Activated B cell treated with CpG ODN at 0.5 μM for 24 hours (primary cell): ENCODE data around the gene UNC119. TPM values are rescaled to one million over a fixed set of nuclear protein-coding genes. Genes with fewer than 3 reads are reported as not detected.

ENCODE experiments used
- ATAC-seq: fragments of 200-7000 bp; cut with Tn5 transposase; one replicate; pipeline ENCODE4 v1.10.0; 2021; ENCODE audit warnings: low read depth, mild to moderate bottlenecking, moderate library complexity
- CTCF ChIA-PET: fragments of 350-600 bp; sonication (Branson Sonifier 250); formaldehyde crosslinking; loops from one replicate; lab custom pipeline; 2021; ENCODE audit warnings: antibody characterized with exemption; lab: Charles Lee
- POLR2A ChIA-PET: fragments of 350-600 bp; sonication (Branson Sonifier 250); formaldehyde crosslinking; loops from one replicate; lab custom pipeline; 2021; ENCODE audit warnings: antibody characterized with exemption; lab: Charles Lee
- DNase-seq: peaks from one replicate; pipeline ENCODE4 v3.0.0; 2022
- H3K27ac Mint-ChIP-seq: one replicate; pipeline ENCODE4 v1.8.0; 2020; ENCODE audit warnings: mixed read lengths
- H3K27me3 Mint-ChIP-seq: one replicate; pipeline ENCODE4 v1.8.0; 2021; ENCODE audit warnings: mixed read lengths
- H3K36me3 Mint-ChIP-seq: one replicate; pipeline ENCODE4 v1.8.0; 2021; ENCODE audit warnings: low read depth, mixed read lengths
- H3K4me1 Mint-ChIP-seq: one replicate; pipeline ENCODE4 v1.8.0; 2021; ENCODE audit warnings: mixed read lengths
- H3K4me3 Mint-ChIP-seq: one replicate; pipeline ENCODE4 v1.8.0; 2020; ENCODE audit warnings: mild to moderate bottlenecking, mixed read lengths
- H3K9me3 Mint-ChIP-seq: one replicate; pipeline ENCODE4 v1.8.0; 2020; ENCODE audit warnings: mixed read lengths
- intact Hi-C: fragments of 100-400 bp; cut with micrococcal nuclease; formaldehyde crosslinking; loops from one replicate; pipeline ENCODE4 v1.15.1; 2024
- total RNA-seq: library from RNA; stranded (reverse); gene quantifications from 2 replicates; pipeline ENCODE4 v1.2.3, GENCODE V29; 2022
- TF ChIP-seq, protein P1 (sequence below): fragments of 200-600 bp; IDR thresholded peaks from one replicate; pipeline ENCODE4 v1.8.0; 2022; ENCODE audit warnings: antibody characterized with exemption, mild to moderate bottlenecking

The UNC119 gene
- total RNA-seq, 1 donor from 2014 or later, result 437 TPM

DNA sequence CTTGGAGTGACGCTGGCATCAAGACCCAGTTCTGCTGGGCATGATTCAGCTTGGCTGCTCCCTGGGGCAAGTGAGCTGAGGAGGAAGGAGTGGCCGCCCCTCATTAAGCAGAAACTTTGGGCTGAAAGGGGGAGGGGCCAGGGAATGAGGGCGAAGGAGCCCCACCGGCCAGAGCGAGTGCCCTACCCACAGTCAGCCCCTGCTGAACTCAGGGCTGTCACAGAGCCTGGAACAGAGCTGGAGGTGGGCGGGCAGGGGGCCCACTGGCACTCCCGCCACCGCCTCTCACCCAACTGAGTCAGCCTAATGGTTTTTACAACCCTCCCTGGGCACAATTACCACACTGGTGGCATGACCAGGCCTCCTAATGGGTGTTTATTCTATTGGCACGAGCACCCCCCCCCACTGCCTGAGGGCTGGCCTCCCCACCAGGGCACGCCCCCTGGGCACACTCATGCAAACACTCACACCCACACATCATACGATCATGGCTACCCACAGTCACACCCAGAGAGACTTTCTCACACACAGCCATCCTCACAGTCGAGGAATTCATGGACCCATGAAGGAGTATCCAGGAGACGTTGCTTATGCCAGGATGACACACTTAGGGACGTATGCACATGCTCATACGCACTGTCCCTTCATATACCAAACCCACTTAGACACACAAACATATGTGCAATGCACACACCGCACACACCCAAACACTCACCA, 19.2 kb downstream of the UNC119 start:
- H3K4me3 Mint-ChIP-seq, result no peak overlapping the region
- intact Hi-C loops, result no loop called here
- CTCF ChIA-PET, result no interaction called here

DNA sequence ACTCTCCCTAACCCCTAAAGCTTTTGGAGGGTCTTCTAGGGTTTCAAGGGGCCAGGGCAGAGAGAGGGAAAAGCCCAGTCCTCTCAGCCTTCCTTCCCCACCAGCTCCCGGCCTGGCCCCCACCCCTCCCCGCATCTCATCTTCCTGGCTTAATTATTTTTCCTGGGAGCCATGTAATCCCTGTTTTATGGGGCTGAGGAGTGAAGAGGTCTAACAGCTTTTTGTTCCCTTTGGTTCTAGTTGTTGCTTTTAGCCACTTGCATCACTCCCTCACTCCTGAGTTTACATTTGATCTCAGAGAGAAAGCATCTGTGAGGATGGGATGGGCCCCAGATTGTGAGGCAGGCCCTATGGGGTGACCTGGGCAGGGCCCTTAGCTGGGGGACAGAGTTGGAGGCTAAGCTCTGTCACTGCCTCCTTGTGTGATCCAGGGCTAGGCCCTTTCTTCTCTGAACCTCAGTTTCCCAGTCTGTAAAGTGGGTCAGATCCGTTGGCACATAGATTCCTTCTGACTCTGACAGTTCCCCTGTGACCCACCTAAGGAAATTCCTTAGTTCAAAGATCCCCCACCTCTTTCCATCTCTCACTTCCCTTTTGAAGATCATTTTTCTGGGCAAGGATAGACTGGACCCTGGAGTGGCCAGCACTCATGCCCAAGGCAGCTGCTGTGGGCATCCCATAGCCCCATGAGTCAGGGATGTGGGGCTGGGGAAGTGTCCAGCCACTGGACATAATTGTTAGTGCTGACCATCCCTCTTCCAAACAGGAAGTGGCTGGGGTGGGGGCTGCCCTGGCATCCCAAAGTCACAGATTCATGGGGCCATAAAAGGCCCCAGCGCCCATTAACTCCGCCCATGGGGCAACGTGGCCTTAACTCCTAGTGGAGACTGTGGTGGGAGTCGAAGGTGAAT, 20.1 kb downstream of the UNC119 start:
- no peak overlapping the region for H3K4me3 Mint-ChIP-seq
- H3K27me3 Mint-ChIP-seq, result no peaks in the 10 kb centered on the region
- no peaks in the 10 kb centered on the region for H3K9me3 Mint-ChIP-seq
- ATAC-seq, result no peak
- no peaks in the 10 kb centered on the region for H3K4me1 Mint-ChIP-seq
- no peak overlapping the region for H3K27ac Mint-ChIP-seq
- TF ChIP-seq, protein P1, sequence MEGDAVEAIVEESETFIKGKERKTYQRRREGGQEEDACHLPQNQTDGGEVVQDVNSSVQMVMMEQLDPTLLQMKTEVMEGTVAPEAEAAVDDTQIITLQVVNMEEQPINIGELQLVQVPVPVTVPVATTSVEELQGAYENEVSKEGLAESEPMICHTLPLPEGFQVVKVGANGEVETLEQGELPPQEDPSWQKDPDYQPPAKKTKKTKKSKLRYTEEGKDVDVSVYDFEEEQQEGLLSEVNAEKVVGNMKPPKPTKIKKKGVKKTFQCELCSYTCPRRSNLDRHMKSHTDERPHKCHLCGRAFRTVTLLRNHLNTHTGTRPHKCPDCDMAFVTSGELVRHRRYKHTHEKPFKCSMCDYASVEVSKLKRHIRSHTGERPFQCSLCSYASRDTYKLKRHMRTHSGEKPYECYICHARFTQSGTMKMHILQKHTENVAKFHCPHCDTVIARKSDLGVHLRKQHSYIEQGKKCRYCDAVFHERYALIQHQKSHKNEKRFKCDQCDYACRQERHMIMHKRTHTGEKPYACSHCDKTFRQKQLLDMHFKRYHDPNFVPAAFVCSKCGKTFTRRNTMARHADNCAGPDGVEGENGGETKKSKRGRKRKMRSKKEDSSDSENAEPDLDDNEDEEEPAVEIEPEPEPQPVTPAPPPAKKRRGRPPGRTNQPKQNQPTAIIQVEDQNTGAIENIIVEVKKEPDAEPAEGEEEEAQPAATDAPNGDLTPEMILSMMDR, result no peak
- ChIA-PET POLR2A (no interaction called here), CTCF (interaction anchor here (0.6 to 1.2 kb wide), 2 partner anchors 10 to 80 kb away, joined by 3 read pairs; no protein-coding TSS in a partner anchor)
- H3K36me3 Mint-ChIP-seq, result no peaks in the 10 kb centered on the region
- DNase-seq, result no peak
- intact Hi-C loops, result no loop called here

More for the DNA sequence above, 19.2 kb downstream of the UNC119 start:
- no peaks in the 10 kb centered on the region for H3K36me3 Mint-ChIP-seq
- H3K27me3 Mint-ChIP-seq, result no peaks in the 10 kb centered on the region
- TF ChIP-seq, protein P1, result no peak
- H3K9me3 Mint-ChIP-seq, result no peaks in the 10 kb centered on the region
- POLR2A ChIA-PET, result no interaction called here
- no peak overlapping the region for H3K27ac Mint-ChIP-seq
- ATAC-seq, result no peak
- no peak for DNase-seq
- no peaks in the 10 kb centered on the region for H3K4me1 Mint-ChIP-seq

DNA sequence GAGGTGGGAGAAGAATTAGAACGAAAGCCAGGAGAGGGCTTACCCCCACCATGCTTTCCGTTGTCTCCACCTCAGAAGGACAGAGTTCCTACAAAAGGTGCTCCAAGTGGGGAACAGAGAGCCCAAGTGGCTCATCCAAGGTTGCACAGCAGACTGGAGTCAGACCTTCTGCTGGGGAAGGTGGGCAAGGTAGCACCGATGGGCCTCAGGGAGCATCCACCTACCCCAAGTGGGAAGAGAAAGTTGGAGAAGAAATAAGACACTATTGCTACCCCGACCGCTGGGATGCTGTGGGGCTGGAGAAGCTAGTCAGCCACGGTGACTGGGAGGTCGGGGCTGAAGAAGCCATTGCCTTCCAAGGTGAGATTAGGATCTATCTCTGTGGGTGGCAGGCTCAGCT, 21.5 kb downstream of the UNC119 start:
- DNase-seq (no peak), ATAC-seq (no peak)
- Mint-ChIP-seq H3K4me1 (no peaks in the 10 kb centered on the region), H3K4me3 (no peak overlapping the region), H3K36me3 (no peaks in the 10 kb centered on the region), H3K27ac (no peak overlapping the region), H3K27me3 (no peaks in the 10 kb centered on the region), H3K9me3 (no peaks in the 10 kb centered on the region)
- ChIA-PET CTCF (interaction anchor here (1.2 kb wide), 1 partner anchor 82 kb away, joined by 3 read pairs; no protein-coding TSS in a partner anchor), POLR2A (interaction anchor here (0.6 kb wide), 1 partner anchor 10 kb away, joined by 7 read pairs; no protein-coding TSS in a partner anchor)
- intact Hi-C loops, result no loop called here
- TF ChIP-seq, protein P1, result no peak

DNA sequence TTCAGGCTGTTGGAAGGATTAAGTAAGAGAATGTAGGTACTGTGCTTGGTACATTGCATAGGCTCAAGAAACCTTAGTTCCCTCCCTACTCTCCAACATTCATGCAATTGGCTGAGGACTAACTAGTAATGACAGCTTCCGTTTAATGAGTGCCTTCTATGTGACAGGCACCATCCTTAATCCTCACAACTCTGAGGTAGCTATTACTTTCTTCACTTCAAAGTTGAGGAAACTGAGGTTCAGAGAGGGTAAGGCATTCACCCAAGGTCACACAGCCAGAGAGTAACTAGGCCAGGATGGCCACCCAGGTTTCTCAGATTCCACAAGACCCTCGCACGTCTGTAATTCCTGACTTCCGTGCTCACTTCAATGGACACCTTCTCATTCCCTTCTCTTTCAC, 22.2 kb downstream of the UNC119 start:
- no peak overlapping the region for H3K27ac Mint-ChIP-seq
- ATAC-seq, result no peak
- CTCF ChIA-PET, result no interaction called here

More for the DNA sequence above, 22.2 kb downstream of the UNC119 start:
- POLR2A ChIA-PET, result no interaction called here
- TF ChIP-seq, protein P1, result no peak
- DNase-seq, result no peak
- intact Hi-C loops, result no loop called here
- Mint-ChIP-seq H3K36me3 (no peaks in the 10 kb centered on the region), H3K9me3 (no peaks in the 10 kb centered on the region), H3K4me1 (no peaks in the 10 kb centered on the region), H3K4me3 (no peak overlapping the region), H3K27me3 (no peaks in the 10 kb centered on the region)
